PC-9 (cell line): Measurements from ENCODE around the gene CRB2. TPM values are rescaled to one million over a fixed set of nuclear protein-coding genes. Genes with fewer than 3 reads are reported as not detected.

Source experiments
- Bru-seq: library from RNA; stranded (reverse); fragments of 400-500 nt; gene quantifications from one replicate; lab custom pipeline; 2021; lab: Mats Ljungman, UMichigan
- BruChase-seq, 2 experiments: library from RNA; stranded (reverse); fragments of 400-500 nt; gene quantifications; one replicate each; lab custom pipeline; 2021; lab: Mats Ljungman, UMichigan
- BruUV-seq: library from RNA; stranded (reverse); fragments of 400-500 nt; replicated peaks from 2 replicates; lab custom pipeline; 2021; lab: Mats Ljungman, UMichigan
- CTCF ChIA-PET: fragments of 300-600 bp; sonication (Branson Sonifier 250); formaldehyde crosslinking; loops from one replicate; lab custom pipeline; 2022; ENCODE audit warnings: antibody characterized with exemption; lab: Charles Lee
- POLR2A ChIA-PET: fragments of 300-600 bp; sonication (Branson Sonifier 250); formaldehyde crosslinking; loops from one replicate; lab custom pipeline; 2022; ENCODE audit warnings: antibody characterized with exemption; ENCODE audit not compliant: unreplicated experiment; lab: Charles Lee
- DNase-seq, 2 experiments: peaks; one replicate each; pipeline versions ENCODE4 v3.0.0 to v3.0.0-alpha.2; 2015 to 2022; ENCODE audit warnings: mixed read lengths in 1 of 2
- H2AFZ ChIP-seq: fragments of 200-600 bp; sonication (generic); 2 replicates; pipeline ENCODE4 v1.8.1; 2017; ENCODE audit warnings: antibody characterized with exemption
- H3F3A ChIP-seq: fragments of 200-600 bp; sonication (generic); 2 replicates; pipeline ENCODE4 v1.8.1; 2017; ENCODE audit warnings: antibody characterized with exemption, mild to moderate bottlenecking, low read depth; ENCODE audit not compliant: insufficient read depth
- H3K27ac ChIP-seq: fragments of 200-600 bp; sonication (generic); 2 replicates; pipeline ENCODE4 v1.6.1; 2016; ENCODE audit warnings: mixed run types
- H3K27me3 ChIP-seq: fragments of 200-600 bp; sonication (generic); 2 replicates; pipeline ENCODE4 v1.6.1; 2016; ENCODE audit warnings: low read depth, mixed run types; ENCODE audit not compliant: insufficient read depth
- H3K36me3 ChIP-seq: fragments of 200-600 bp; sonication (generic); 2 replicates; pipeline ENCODE4 v1.6.1; 2016; ENCODE audit warnings: low read depth, mixed run types
- H3K4me1 ChIP-seq: fragments of 200-600 bp; sonication (generic); replicated peaks from 2 replicates; pipeline ENCODE4 v1.6.1; 2016; ENCODE audit warnings: mixed run types; ENCODE audit not compliant: insufficient read depth
- H3K4me2 ChIP-seq: fragments of 200-600 bp; sonication (generic); 2 replicates; pipeline ENCODE4 v1.6.1; 2017; ENCODE audit warnings: mixed run types
- H3K4me3 ChIP-seq: fragments of 200-600 bp; sonication (generic); 2 replicates; pipeline ENCODE4 v1.6.1; 2016; ENCODE audit warnings: mixed run types
- H3K79me2 ChIP-seq: fragments of 200-600 bp; sonication (generic); 2 replicates; pipeline ENCODE4 v1.6.1; 2017; ENCODE audit warnings: low read depth, mixed run types
- H3K9me2 ChIP-seq: fragments of 200-600 bp; sonication (generic); 2 replicates; pipeline ENCODE4 v1.8.1; 2017; ENCODE audit warnings: mild to moderate bottlenecking; ENCODE audit not compliant: insufficient read depth
- H3K9me3 ChIP-seq: fragments of 200-600 bp; sonication (generic); 2 replicates; pipeline ENCODE4 v1.8.1; 2016; ENCODE audit warnings: low read depth; ENCODE audit not compliant: insufficient read depth
- H4K20me1 ChIP-seq: fragments of 200-600 bp; sonication (generic); 2 replicates; pipeline ENCODE4 v1.8.1; 2017; ENCODE audit not compliant: insufficient read depth
- EZH2 ChIP-seq: fragments of 200-600 bp; sonication (generic); IDR thresholded peaks from 2 replicates; pipeline ENCODE4 v1.8.0; 2017; ENCODE audit warnings: antibody characterized with exemption, low read depth
- intact Hi-C: fragments of 100-400 bp; cut with micrococcal nuclease; formaldehyde crosslinking; loops from one replicate; pipeline ENCODE4 v1.10.0; 2022; ENCODE audit not compliant: unreplicated experiment
- long read RNA-seq: library from polyadenylated mRNA; stranded (forward); transcript quantifications from one replicate; pipeline ENCODE4 v2.0.0, GENCODE V29; 2022
- total RNA-seq: library from RNA; stranded (reverse); gene quantifications from 2 replicates; pipeline ENCODE4 v1.2.3, GENCODE V29; 2021
- TF ChIP-seq, protein P1 (sequence below): fragments of 200-600 bp; sonication (generic); conservative IDR thresholded peaks from 2 replicates; pipeline ENCODE4 v1.6.1; 2017; ENCODE audit warnings: mixed run types, antibody characterized with exemption, mild to moderate bottlenecking, moderate library complexity

CRB2 gene
- not detected in 2 replicates for total RNA-seq
- Bru-seq, nascent RNA: not detected
- BruChase-seq, experiment 1, labeled RNA remaining after a 2-hour chase: not detected
- BruChase-seq, experiment 2, labeled RNA remaining after a 6-hour chase: not detected
- long read RNA-seq, partial matches to known transcripts: 0 of 2 reads
- long read RNA-seq, other reads (novel, unspliced or antisense): 2 of 2 reads

DNA sequence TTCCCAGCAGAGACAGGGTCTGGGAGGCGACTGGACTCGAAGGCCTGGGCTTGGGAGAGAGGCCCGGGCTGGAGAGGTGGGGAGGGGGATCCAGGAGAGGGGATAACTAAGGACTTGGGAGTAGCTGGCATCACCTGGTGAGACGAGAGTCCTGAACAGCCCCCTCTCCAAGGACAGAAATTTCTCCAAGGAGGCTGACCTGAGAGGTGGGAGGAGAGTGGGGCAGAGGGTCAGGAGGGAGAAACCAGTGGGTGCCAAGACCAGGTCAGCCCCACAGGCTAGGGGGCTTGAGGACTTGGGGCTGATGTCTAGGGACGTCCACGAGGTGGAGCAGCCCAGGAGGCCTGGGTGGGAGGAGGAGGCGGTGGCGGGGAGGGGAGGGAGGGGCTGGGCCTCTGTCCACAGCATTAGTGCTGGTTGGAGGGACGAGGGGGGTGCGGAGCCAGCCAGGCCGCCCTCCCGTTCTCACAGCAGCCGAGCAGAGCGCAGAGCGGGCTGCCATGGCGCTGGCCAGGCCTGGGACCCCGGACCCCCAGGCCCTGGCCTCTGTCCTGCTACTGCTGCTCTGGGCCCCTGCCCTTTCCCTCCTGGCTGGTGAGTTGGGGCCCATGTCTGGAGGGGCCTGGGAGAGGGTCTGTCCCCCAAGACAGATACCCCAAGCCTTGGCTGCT is at the start of gene CRB2:
CRB2 (plus strand) TSS at position 437 of the 671 bp plus-strand sequence; CDS start at position 501, 64 bp downstream.
- Histone ChIP-seq H3K36me3 (no peaks in the 10 kb centered on the region), H2AFZ (no peak within 1 kb of the TSS), H3K79me2 (no peaks in the 10 kb centered on the region), H3K9me3 (no peaks in the 10 kb centered on the region), H3K27ac (no peak within 1 kb of the TSS), H4K20me1 (no peaks in the 10 kb centered on the region), H3K4me3 (no peak within 1 kb of the TSS), H3K27me3 (peaks cover 23% of the 10 kb centered on the region; the same call in 1 of the 2 replicates), H3F3A (peaks cover 6% of the 10 kb centered on the region), H3K4me1 (no peaks in the 10 kb centered on the region), H3K4me2 (no peak within 1 kb of the TSS), H3K9me2 (no peaks in the 10 kb centered on the region)
- no peak for TF ChIP-seq EZH2
- TF ChIP-seq, protein P1, sequence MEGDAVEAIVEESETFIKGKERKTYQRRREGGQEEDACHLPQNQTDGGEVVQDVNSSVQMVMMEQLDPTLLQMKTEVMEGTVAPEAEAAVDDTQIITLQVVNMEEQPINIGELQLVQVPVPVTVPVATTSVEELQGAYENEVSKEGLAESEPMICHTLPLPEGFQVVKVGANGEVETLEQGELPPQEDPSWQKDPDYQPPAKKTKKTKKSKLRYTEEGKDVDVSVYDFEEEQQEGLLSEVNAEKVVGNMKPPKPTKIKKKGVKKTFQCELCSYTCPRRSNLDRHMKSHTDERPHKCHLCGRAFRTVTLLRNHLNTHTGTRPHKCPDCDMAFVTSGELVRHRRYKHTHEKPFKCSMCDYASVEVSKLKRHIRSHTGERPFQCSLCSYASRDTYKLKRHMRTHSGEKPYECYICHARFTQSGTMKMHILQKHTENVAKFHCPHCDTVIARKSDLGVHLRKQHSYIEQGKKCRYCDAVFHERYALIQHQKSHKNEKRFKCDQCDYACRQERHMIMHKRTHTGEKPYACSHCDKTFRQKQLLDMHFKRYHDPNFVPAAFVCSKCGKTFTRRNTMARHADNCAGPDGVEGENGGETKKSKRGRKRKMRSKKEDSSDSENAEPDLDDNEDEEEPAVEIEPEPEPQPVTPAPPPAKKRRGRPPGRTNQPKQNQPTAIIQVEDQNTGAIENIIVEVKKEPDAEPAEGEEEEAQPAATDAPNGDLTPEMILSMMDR: no peak
- ChIA-PET POLR2A (no interaction called here), CTCF (interaction anchor here (0.6 to 1.0 kb wide), 2 partner anchors 11 to 289 kb away, joined by 3 read pairs; no protein-coding TSS in a partner anchor)
- intact Hi-C loops: loop anchor here (2.0 to 10.0 kb wide), 3 partner anchors 531 to 1037 kb away; partner anchors contain the start of gene PDCL
- BruUV-seq: no TSS peak
- DNase-seq: no peak

DNA sequence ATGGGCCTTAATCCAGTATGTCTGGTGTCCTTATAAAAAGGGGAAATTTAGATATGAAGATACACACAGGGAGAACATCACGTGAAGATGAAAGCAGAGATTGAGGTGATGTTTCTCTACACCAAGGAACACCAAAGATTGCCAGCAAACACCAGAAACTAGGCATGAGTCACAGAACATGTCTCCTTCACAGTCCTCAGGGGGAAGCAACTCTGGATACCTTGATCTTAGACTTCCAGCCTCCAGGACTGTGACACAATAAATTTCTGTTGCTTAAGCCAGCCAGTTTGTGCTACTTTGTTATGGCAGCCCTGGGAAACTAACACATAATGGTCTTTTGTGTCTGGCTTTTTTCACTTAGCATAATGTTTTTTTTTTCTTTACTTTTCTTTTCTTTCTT is 46.4 kb upstream of the CRB2 start:
- no peak for TF ChIP-seq EZH2
- TF ChIP-seq, protein P1: no peak
- no peaks in the 10 kb centered on the region for H3K79me2 ChIP-seq
- no peaks in the 10 kb centered on the region for H3K36me3 ChIP-seq
- H3K4me2 ChIP-seq: no peak overlapping the region
- no peaks in the 10 kb centered on the region for H3K27me3 ChIP-seq
- POLR2A ChIA-PET: no interaction called here
- intact Hi-C loops: no loop called here
- no peaks in the 10 kb centered on the region for H3K9me2 ChIP-seq
- no peak for DNase-seq
- no TSS peak for BruUV-seq
- no peaks in the 10 kb centered on the region for H3K9me3 ChIP-seq
- CTCF ChIA-PET: no interaction called here
- H4K20me1 ChIP-seq: no peaks in the 10 kb centered on the region
- no peak overlapping the region for H3K27ac ChIP-seq
- no peaks in the 10 kb centered on the region for H3K4me1 ChIP-seq
- H2AFZ ChIP-seq: no peak overlapping the region
- peaks cover 5% of the 10 kb centered on the region; the same call in 1 of the 2 replicates for H3F3A ChIP-seq
- H3K4me3 ChIP-seq: no peak overlapping the region

DNA sequence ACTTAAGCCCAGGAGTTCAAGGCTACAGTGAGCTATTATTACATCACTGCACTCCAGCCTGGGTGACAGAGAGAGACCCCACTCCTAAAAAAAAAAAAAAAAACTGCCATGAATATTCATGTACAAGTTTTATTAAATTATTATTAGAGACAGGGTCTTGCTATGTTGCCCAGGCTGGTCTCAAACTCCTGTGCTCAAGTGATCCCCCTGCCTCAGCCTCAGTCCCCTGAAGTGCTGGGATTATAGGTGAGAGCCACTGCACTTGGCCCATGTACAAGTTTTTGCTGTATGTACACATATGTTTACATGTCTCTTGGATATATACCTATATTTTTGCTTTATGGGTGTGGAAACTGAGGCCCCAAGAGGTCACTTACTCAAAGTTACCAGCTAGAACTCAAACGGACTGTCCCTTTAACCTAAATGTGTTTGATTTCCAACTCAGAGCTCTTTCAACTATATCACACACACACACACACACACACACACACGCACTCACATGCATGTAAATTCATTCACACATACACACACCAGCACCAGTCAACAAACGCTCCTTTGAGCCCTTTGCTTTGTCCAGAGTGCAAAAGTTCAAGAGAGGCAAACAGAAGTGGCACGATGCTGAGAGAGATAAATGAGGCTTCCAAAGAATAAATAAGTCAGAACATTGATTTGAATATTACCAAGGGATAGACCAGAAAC is 45.3 kb upstream of the CRB2 start:
- Histone ChIP-seq H3K9me3 (no peaks in the 10 kb centered on the region), H3K27me3 (no peaks in the 10 kb centered on the region), H3K36me3 (no peaks in the 10 kb centered on the region), H3K4me3 (no peak overlapping the region), H3K9me2 (no peaks in the 10 kb centered on the region; the same call in 1 of the 2 replicates), H4K20me1 (no peaks in the 10 kb centered on the region), H3F3A (peaks cover 5% of the 10 kb centered on the region; the same call in 1 of the 2 replicates), H3K27ac (no peak overlapping the region), H3K4me2 (no peak overlapping the region), H2AFZ (no peak overlapping the region), H3K4me1 (0 out of 2 replicates have a peak, but pooled peaks cover 3% of the 10 kb centered on the region), H3K79me2 (no peaks in the 10 kb centered on the region)
- DNase-seq: no peak
- CTCF ChIA-PET: no interaction called here
- no TSS peak for BruUV-seq
- intact Hi-C loops: no loop called here
- POLR2A ChIA-PET: no interaction called here
- TF ChIP-seq, protein P1: no peak
- no peak for TF ChIP-seq EZH2
